NT2/D1 (cell line): ENCODE results near the gene MYOZ1.

Source experiments
- DNase-seq: peaks from one replicate; pipeline ENCODE4 v3.0.0-alpha.2; 2011; ENCODE audit warnings: low read depth, low spot score
- H3K27me3 ChIP-seq: 2 replicates; pipeline ENCODE4 v1.6.0; 2011; ENCODE audit warnings: mild to moderate bottlenecking; ENCODE audit not compliant: insufficient read length, insufficient read depth
- H3K36me3 ChIP-seq: 2 replicates; pipeline ENCODE4 v1.6.1; 2011; ENCODE audit warnings: mild to moderate bottlenecking, low read length, mixed read lengths; ENCODE audit not compliant: insufficient read depth, insufficient read length
- H3K4me1 ChIP-seq: 2 replicates; pipeline ENCODE4 v1.5.1; 2011; ENCODE audit not compliant: insufficient read depth, insufficient read length
- H3K4me3 ChIP-seq: 2 replicates; pipeline ENCODE4 v1.5.1; 2011; ENCODE audit warnings: low read depth; ENCODE audit not compliant: insufficient read length
- H3K9ac ChIP-seq: 2 replicates; pipeline ENCODE4 v1.6.0; 2011; ENCODE audit warnings: low read depth; ENCODE audit not compliant: insufficient read length
- H3K9me3 ChIP-seq: 2 replicates; pipeline ENCODE4 v1.5.1; 2011; ENCODE audit warnings: mild to moderate bottlenecking, low read length; ENCODE audit not compliant: insufficient read depth
- SUZ12 ChIP-seq: IDR thresholded peaks from 2 replicates; pipeline ENCODE4 v1.6.1; 2011; ENCODE audit not compliant: insufficient read length, insufficient read depth; ENCODE audit errors: extremely low read depth
- YY1 ChIP-seq: IDR thresholded peaks from 2 replicates; pipeline ENCODE4 v1.6.1; 2011; ENCODE audit not compliant: insufficient read length, insufficient read depth
- ZNF274 ChIP-seq: IDR thresholded peaks from 2 replicates; pipeline ENCODE4 v1.6.1; 2011; ENCODE audit warnings: mild to moderate bottlenecking, low read depth, low read length

MYOZ1 gene

DNA sequence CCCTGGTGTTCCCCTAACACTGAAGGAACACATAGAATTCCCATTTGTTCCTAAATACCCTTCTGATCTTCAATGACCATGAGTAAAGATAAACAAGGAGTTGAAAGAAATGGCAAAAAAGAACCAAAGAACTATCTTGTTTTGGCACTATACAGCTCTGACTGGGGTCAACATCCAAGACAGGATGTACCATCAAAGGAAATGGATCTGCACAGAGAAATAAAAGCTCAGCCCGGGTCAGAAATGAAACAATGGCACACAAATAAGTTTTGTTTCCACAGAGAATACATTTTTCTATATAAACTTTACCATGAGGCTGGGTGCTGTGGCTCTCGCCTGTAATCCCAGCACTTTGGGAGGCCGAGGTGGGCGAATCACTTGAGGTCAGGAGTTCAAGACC, 32.2 kb downstream of the MYOZ1 start:
- H3K4me3 ChIP-seq: no peak overlapping the region
- no peaks in the 10 kb centered on the region for H3K4me1 ChIP-seq
- H3K9ac ChIP-seq: no peak overlapping the region
- TF ChIP-seq ZNF274 (no peak), SUZ12 (no peak), YY1 (no peak)
- no peaks in the 10 kb centered on the region for H3K36me3 ChIP-seq
- DNase-seq: no peak
- H3K27me3 ChIP-seq: no peaks in the 10 kb centered on the region
- H3K9me3 ChIP-seq: no peaks in the 10 kb centered on the region

DNA sequence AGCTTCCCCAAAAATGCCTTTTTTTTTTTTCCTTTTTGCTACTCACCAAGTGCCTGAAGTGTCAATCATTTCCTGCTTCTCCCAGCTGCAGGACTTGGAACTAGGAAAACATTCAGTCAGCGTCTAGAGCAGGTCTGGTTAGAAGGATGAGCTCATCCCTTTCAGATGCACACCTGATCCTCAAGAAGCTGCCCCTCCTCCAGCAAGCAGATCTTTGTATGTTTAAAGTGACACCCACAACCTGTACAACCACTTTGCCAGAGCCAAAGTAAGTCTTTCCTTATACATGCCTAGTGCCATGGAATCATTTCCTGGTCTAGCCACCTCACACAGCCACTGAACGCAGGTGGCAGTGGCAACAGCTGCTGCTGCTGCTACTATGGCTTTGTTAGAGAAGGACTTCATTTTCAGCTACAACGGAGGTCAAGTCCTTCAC, 39.8 kb downstream of the MYOZ1 start:
- H3K27me3 ChIP-seq: no peaks in the 10 kb centered on the region
- H3K9ac ChIP-seq: no peak overlapping the region
- no peak for TF ChIP-seq ZNF274
- no peak for TF ChIP-seq YY1
- no peak for TF ChIP-seq SUZ12
- no peaks in the 10 kb centered on the region for H3K36me3 ChIP-seq
- H3K9me3 ChIP-seq: no peaks in the 10 kb centered on the region
- H3K4me3 ChIP-seq: no peak overlapping the region
- H3K4me1 ChIP-seq: peaks cover 3% of the 10 kb centered on the region
- DNase-seq: no peak

DNA sequence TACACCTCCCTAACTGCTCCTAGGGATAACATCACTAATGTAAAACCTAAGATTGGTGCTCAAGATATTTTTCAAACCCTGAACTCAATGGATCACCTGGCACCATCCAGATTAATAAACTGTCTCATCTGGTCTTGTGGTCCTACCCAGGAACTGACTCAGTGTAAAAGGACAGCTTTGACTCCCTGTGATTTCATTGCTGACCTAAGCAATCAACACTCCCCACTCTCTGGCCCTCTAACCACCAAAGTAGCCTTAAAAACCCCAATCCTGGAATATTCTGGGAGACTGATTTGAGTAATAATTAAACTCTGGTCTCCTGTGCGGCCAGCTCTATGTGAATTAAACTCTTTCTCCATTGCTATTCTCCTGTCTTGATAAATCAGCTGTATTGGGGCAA, 43.9 kb downstream of the MYOZ1 start:
- H3K36me3 ChIP-seq: no peaks in the 10 kb centered on the region
- DNase-seq: no peak
- no peaks in the 10 kb centered on the region for H3K9me3 ChIP-seq
- no peak overlapping the region for H3K9ac ChIP-seq
- H3K4me3 ChIP-seq: no peak overlapping the region
- H3K4me1 ChIP-seq: peaks cover 3% of the 10 kb centered on the region
- no peaks in the 10 kb centered on the region for H3K27me3 ChIP-seq
- no peak for TF ChIP-seq YY1

DNA sequence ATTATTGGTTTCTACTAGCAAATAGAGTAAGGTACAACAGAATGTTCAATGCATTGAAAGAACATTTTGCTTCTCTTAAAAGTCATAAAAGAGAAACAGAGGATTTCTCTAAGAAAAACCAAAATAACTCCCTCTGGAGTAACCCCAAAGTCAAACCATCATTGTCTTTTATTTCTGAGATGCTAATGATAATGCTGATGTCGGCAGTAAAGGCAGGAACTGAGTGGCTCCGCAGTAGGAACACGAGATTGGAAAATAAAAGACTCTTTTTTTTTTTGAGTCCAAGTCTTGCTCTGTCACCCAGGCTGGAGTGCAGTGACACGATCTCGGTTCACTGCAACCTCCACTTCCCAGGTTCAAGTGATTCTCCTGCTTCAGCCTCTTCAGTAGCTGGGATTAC, 47.5 kb downstream of the MYOZ1 start:
- no peaks in the 10 kb centered on the region for H3K27me3 ChIP-seq
- TF ChIP-seq SUZ12 (no peak), YY1 (no peak), ZNF274 (no peak)
- H3K4me1 ChIP-seq: no peaks in the 10 kb centered on the region
- no peaks in the 10 kb centered on the region for H3K9me3 ChIP-seq
- no peak overlapping the region for H3K9ac ChIP-seq
- no peak overlapping the region for H3K4me3 ChIP-seq
- H3K36me3 ChIP-seq: no peaks in the 10 kb centered on the region
- DNase-seq: no peak

DNA sequence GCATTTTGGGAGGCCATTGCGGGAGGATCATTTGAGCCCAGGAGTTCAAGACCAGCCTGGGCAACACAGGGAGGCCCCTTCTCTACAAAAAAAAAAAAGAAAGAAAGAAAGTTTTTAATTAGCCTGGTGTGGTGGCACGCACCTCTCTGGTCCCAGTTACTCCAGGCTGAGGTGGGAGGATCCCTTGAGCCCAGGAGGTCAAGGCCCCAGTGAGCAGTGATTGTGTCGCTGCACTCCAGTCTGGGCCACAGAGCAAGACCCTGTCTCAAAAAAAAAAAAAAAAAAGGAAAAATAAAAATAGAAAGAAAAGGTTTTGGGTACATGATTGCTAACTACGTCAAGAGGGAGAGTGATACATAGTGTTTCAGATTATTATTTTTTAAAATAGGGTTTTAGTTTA, 48.2 kb downstream of the MYOZ1 start:
- H3K9ac ChIP-seq: no peak overlapping the region
- H3K27me3 ChIP-seq: no peaks in the 10 kb centered on the region
- no peak for DNase-seq
- no peaks in the 10 kb centered on the region for H3K9me3 ChIP-seq
- H3K36me3 ChIP-seq: no peaks in the 10 kb centered on the region
- no peaks in the 10 kb centered on the region for H3K4me1 ChIP-seq
- no peak for TF ChIP-seq SUZ12
- TF ChIP-seq YY1: no peak
- no peak for TF ChIP-seq ZNF274
- H3K4me3 ChIP-seq: no peak overlapping the region

DNA sequence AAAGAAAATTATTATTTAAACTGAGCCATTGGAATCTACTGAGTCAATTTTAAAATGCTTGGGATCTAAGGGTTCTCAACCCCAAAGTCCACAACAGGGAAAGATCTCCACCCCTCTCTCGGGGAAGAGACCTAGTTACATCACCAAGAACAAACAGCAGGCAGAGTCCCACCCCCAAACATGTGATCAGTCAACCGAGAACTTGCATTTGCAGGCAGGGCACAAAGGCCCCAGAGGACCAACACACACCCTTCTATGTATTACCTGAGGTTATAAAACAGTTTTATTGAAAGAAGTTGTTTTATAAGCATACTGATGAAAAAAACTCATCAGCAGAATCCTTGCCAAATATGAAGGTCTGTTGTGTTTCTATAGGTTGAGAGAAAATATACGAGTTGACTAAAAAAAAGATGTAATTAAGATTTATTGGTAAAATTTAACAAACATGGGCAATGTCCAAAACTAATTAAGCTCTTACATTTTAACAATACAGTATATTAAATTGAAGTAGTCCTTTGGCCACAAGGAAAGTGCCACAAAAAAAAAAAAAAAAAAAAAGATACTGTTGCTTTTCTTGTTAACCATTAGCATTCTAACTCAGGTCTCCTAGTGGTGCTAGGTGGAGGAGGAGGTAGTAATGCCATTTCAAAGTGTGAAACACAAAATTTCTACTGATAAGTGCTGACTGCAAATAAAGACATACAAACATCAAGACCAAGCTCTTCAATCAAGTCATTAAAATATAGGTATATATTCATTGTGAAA, 49.2 kb downstream of the MYOZ1 start:
- no peak overlapping the region for H3K4me3 ChIP-seq
- no peaks in the 10 kb centered on the region for H3K36me3 ChIP-seq
- peak; percentile 63 for DNase-seq
- H3K9ac ChIP-seq: no peak overlapping the region
- TF ChIP-seq ZNF274 (no peak), YY1 (no peak), SUZ12 (no peak)
- H3K27me3 ChIP-seq: no peaks in the 10 kb centered on the region
- H3K9me3 ChIP-seq: no peaks in the 10 kb centered on the region
- H3K4me1 ChIP-seq: no peaks in the 10 kb centered on the region

DNA sequence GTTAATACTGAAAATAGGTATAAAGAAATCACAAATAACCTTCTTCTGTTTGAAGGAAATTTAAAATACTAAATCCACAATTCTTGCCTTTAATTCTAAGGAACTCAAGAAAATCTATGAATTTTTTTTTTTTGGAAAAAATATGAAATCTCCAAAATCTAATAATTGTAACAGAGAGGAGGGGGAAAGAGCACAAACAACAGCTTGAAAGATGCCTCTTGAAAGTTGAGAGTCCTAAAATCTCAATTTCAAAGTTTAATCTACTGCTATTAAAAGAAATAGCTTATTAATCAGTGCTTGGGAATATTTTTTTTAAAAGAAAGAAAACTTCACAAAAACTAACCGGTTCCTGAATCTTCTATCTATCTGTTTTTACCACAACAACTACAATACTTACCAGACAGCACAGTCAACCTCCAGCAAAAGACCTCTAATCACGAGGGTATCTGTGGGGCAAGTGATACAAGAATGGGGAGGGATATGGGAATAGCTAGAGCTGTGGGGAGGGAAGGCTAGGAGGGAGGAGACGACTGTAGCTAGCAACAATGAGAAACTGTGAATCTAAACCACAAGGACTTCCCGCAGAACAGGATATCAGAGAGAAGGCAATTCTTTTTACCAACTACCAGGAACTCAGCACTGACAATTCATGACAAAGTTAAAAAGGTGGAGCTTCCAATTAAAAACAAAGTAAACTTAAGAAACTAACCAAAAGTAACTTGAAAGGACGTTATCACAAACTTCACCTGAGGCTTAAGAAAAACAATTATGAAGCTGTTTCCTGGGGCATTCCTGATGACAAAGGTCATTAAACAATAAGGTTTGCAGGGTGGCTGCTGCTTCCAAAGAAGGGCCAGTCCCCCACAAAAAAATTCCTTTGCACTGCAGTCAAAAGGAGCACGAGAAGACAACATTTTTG, 50.1 kb downstream of the MYOZ1 start, which contains the start of gene USP54:
Gene USP54 (minus strand): TSS at position 462 of the 919 bp plus-strand sequence. CDS start 15,684 bp downstream, outside the sequence.
- Histone ChIP-seq H3K9me3 (no peaks in the 10 kb centered on the region), H3K4me1 (no peaks in the 10 kb centered on the region), H3K4me3 (no peak within 1 kb of the TSS), H3K27me3 (no peaks in the 10 kb centered on the region), H3K9ac (no peak within 1 kb of the TSS), H3K36me3 (no peaks in the 10 kb centered on the region)
- TF ChIP-seq ZNF274 (no peak), SUZ12 (no peak), YY1 (no peak)
- peak; percentile 59 for DNase-seq
